Nephron (organoid): Measurements from ENCODE around the gene TBX3.

Experiments
- H3K27ac Mint-ChIP-seq, 3 experiments: 2 replicates each; pipeline ENCODE4 v1.8.0; 2020; ENCODE audit warnings: mixed read lengths in 3 of 3, mild to moderate bottlenecking in 2 of 3, moderate library complexity in 1 of 3
- H3K27me3 Mint-ChIP-seq: 2 replicates; pipeline ENCODE4 v1.8.0; 2021; ENCODE audit warnings: low read depth, mild to moderate bottlenecking, moderate library complexity, mixed read lengths
- H3K36me3 Mint-ChIP-seq: 2 replicates; pipeline ENCODE4 v1.8.0; 2020; ENCODE audit warnings: low read depth, mixed read lengths
- H3K4me1 Mint-ChIP-seq: 2 replicates; pipeline ENCODE4 v1.8.0; 2020; ENCODE audit warnings: mixed read lengths
- H3K4me3 Mint-ChIP-seq, 3 experiments: 2 replicates each; pipeline ENCODE4 v1.8.0; 2020; ENCODE audit warnings: mild to moderate bottlenecking in 3 of 3, mixed read lengths in 3 of 3, moderate library complexity in 2 of 3
- H3K9me3 Mint-ChIP-seq: 2 replicates; pipeline ENCODE4 v1.8.0; 2020; ENCODE audit warnings: mixed read lengths
- CTCF ChIP-seq, 3 experiments: fragments of 200-600 bp; sonication (generic); IDR thresholded peaks; one replicate each; pipeline ENCODE4 v1.5.0; 2021; ENCODE audit warnings: antibody characterized with exemption in 3 of 3; ENCODE audit not compliant: unreplicated experiment in 3 of 3

TBX3 gene

GRCh38 chr12:114670291-114670980, 13.5 kb downstream of the TBX3 start:
- peak overlapping the region; percentile 65 to 85 (median 73) for H3K4me3 Mint-ChIP-seq
- H3K4me1 Mint-ChIP-seq, result peaks cover 76% of the 10 kb centered on the region
- H3K36me3 Mint-ChIP-seq, result peaks cover 30% of the 10 kb centered on the region
- TF ChIP-seq CTCF (IDR thresholded peaks at IDR 0.05; ENCODE audit: unreplicated experiment in 3 of 3), result no peak
- no peaks in the 10 kb centered on the region for H3K9me3 Mint-ChIP-seq
- peak overlapping the region; percentile 91 to 95 (median 93) for H3K27ac Mint-ChIP-seq
- peaks cover 87% of the 10 kb centered on the region for H3K27me3 Mint-ChIP-seq

- Mint-ChIP-seq H3K9me3 (no peaks in the 10 kb centered on the region), H3K27me3 (peaks cover 87% of the 10 kb centered on the region), H3K36me3 (peaks cover 22% of the 10 kb centered on the region), H3K4me3 (peak overlapping the region; percentile 65 to 85 (median 73)), H3K27ac (peak overlapping the region; percentile 91 to 95 (median 93)), H3K4me1 (peaks cover 68% of the 10 kb centered on the region)
- no peak for TF ChIP-seq CTCF (IDR thresholded peaks at IDR 0.05; ENCODE audit: unreplicated experiment in 3 of 3)
Measured at GRCh38 chr12:114669401-114670290, 14.3 kb downstream of the TBX3 start.

GRCh38 chr12:114668886-114669288, 15.1 kb downstream of the TBX3 start:
- Mint-ChIP-seq H3K27ac (peak overlapping the region; percentile 91 to 98 (median 95)), H3K36me3 (peaks cover 18% of the 10 kb centered on the region), H3K9me3 (no peaks in the 10 kb centered on the region), H3K27me3 (peaks cover 92% of the 10 kb centered on the region), H3K4me3 (peak overlapping the region; percentile 86 to 94 (median 87)), H3K4me1 (peaks cover 65% of the 10 kb centered on the region)
- TF ChIP-seq CTCF (IDR thresholded peaks at IDR 0.05; ENCODE audit: unreplicated experiment in 3 of 3), result no peak

- peak overlapping the region; percentile 86 to 94 (median 87) for H3K4me3 Mint-ChIP-seq
- H3K27ac Mint-ChIP-seq, result peak overlapping the region; percentile 78 to 98 (median 88)
- no peaks in the 10 kb centered on the region for H3K9me3 Mint-ChIP-seq
- H3K36me3 Mint-ChIP-seq, result peaks cover 13% of the 10 kb centered on the region
- H3K4me1 Mint-ChIP-seq, result peaks cover 59% of the 10 kb centered on the region
- peaks cover 92% of the 10 kb centered on the region for H3K27me3 Mint-ChIP-seq
- peak; percentile 44 to 57 (median 44) for TF ChIP-seq CTCF (IDR thresholded peaks at IDR 0.05; ENCODE audit: unreplicated experiment in 3 of 3)
Measured at GRCh38 chr12:114668151-114668885, 15.7 kb downstream of the TBX3 start.

- Mint-ChIP-seq H3K9me3 (no peaks in the 10 kb centered on the region), H3K4me3 (peak overlapping the region; percentile 86 to 94 (median 87)), H3K27ac (peak overlapping the region; percentile 78 to 98 (median 88)), H3K27me3 (peaks cover 92% of the 10 kb centered on the region), H3K36me3 (peaks cover 7% of the 10 kb centered on the region), H3K4me1 (peaks cover 56% of the 10 kb centered on the region)
- TF ChIP-seq CTCF (IDR thresholded peaks at IDR 0.05; ENCODE audit: unreplicated experiment in 3 of 3), result no peak
Measured at GRCh38 chr12:114667669-114668150, 16.3 kb downstream of the TBX3 start.
